ENCODE data around the gene BOD1.

DNA sequence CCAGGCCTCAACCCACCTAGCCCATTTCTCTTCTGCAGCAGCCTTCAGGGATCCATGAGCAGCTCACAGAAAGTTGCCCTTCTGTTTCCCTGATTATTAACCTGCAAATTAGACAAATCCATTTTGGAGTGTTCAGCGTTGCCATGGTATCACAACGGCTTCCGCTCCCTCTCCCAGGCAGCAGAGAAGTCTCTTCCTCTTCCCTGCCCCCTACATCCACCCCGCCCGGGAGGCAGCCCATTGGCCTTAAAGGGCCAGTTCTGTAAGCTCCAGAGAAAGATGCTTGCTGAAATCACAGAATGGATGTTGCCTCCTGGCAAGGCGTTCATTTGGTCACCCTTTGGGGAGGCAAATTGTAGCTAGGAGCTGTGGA lies 47.7 kb upstream of the BOD1 start:
- TF ChIP-seq CTCF (IDR thresholded peaks at IDR 0.05) (no peak), POLR2A (IDR thresholded peaks at IDR 0.05) (no peak), POLR2AphosphoS5 (IDR thresholded peaks at IDR 0.05) (no peak)
